Chondrocyte (in vitro differentiated cells): Measurements from ENCODE around the gene TIE1. TPM values are rescaled to one million over a fixed set of nuclear protein-coding genes. Genes with fewer than 3 reads are reported as not detected.
A peak's percentile ranks its signal among the peaks of the same experiment; 100 is the strongest.

Source experiments
- DNase-seq: peaks from one replicate; pipeline ENCODE4 v3.0.0; 2021; ENCODE audit warnings: mixed read lengths, low spot score
- H3K27ac Mint-ChIP-seq: one replicate; pipeline ENCODE4 v1.8.0; 2021; ENCODE audit warnings: mild to moderate bottlenecking, moderate library complexity, mixed read lengths; ENCODE audit not compliant: unreplicated experiment
- H3K27me3 Mint-ChIP-seq: 2 replicates; pipeline ENCODE4 v1.8.0; 2021; ENCODE audit warnings: low read depth, mixed read lengths
- H3K36me3 Mint-ChIP-seq: 2 replicates; pipeline ENCODE4 v1.8.0; 2021; ENCODE audit warnings: low read depth, mixed read lengths
- H3K4me1 Mint-ChIP-seq: 2 replicates; pipeline ENCODE4 v1.8.0; 2021; ENCODE audit warnings: low read depth, mild to moderate bottlenecking, mixed read lengths
- H3K4me3 Mint-ChIP-seq: one replicate; pipeline ENCODE4 v1.8.0; 2021; ENCODE audit warnings: mild to moderate bottlenecking, moderate library complexity, mixed read lengths; ENCODE audit not compliant: unreplicated experiment
- H3K9me3 Mint-ChIP-seq: 2 replicates; pipeline ENCODE4 v1.8.0; 2021; ENCODE audit warnings: low read depth, mixed read lengths
- total RNA-seq: library from RNA; stranded (reverse); gene quantifications from 3 replicates; pipeline ENCODE4 v1.2.1, GENCODE V29; 2021
- TF ChIP-seq, protein P1 (sequence below): fragments of 200-600 bp; sonication (generic); IDR thresholded peaks from 2 replicates; pipeline ENCODE4 v1.5.0; 2021; ENCODE audit warnings: antibody characterized with exemption, mild to moderate bottlenecking, moderate library complexity

The TIE1 gene
- total RNA-seq, 1 donor from 2014 or later: not detected

DNA sequence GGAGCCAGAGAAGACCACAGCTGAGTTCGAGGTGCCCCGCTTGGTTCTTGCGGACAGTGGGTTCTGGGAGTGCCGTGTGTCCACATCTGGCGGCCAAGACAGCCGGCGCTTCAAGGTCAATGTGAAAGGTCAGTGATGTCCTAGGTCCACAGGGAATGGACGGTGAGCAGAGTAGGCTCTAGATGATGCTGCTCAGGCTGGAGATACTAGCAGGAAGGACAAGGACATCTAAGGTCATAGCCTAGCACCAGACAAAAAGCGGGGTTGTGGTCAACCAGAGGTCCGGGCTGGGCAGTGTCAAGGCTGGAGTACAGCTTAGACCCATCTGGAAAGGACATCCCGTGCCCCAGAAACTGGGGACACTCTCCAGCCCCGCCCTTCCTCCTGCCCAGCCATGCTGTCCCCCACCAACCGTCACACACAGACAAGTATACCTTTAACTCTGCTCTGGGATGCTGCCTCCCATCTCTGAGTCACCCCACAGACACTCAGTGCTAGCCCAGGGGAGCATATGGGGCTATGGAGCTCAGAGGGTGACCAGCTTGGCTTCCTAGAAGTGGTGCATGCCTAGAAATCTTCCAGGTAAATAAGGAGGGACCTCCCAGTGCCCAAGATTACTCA is 8.7 kb downstream of the TIE1 start:
- Mint-ChIP-seq H3K9me3 (no peaks in the 10 kb centered on the region), H3K36me3 (no peaks in the 10 kb centered on the region), H3K27me3 (peaks cover 3% of the 10 kb centered on the region), H3K4me1 (no peaks in the 10 kb centered on the region), H3K27ac (no peak overlapping the region), H3K4me3 (no peak overlapping the region)
- TF ChIP-seq, protein P1, sequence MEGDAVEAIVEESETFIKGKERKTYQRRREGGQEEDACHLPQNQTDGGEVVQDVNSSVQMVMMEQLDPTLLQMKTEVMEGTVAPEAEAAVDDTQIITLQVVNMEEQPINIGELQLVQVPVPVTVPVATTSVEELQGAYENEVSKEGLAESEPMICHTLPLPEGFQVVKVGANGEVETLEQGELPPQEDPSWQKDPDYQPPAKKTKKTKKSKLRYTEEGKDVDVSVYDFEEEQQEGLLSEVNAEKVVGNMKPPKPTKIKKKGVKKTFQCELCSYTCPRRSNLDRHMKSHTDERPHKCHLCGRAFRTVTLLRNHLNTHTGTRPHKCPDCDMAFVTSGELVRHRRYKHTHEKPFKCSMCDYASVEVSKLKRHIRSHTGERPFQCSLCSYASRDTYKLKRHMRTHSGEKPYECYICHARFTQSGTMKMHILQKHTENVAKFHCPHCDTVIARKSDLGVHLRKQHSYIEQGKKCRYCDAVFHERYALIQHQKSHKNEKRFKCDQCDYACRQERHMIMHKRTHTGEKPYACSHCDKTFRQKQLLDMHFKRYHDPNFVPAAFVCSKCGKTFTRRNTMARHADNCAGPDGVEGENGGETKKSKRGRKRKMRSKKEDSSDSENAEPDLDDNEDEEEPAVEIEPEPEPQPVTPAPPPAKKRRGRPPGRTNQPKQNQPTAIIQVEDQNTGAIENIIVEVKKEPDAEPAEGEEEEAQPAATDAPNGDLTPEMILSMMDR: no peak
- no peak for DNase-seq

DNA sequence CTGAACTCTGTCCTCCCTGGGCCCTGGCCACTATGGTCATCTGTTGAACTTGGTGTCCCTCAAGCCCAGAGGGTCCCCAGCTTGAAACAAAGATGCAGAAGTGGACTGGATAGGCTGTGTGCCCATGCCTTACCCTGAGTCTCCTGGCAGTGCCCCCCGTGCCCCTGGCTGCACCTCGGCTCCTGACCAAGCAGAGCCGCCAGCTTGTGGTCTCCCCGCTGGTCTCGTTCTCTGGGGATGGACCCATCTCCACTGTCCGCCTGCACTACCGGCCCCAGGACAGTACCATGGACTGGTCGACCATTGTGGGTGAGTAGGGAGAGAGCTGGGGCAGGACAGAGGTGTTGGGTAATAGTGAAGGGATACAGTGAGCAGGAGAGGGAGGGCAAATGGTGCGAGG is 10.7 kb downstream of the TIE1 start:
- Mint-ChIP-seq H3K4me1 (no peaks in the 10 kb centered on the region), H3K27ac (no peak overlapping the region), H3K4me3 (no peak overlapping the region), H3K27me3 (no peaks in the 10 kb centered on the region), H3K36me3 (no peaks in the 10 kb centered on the region), H3K9me3 (no peaks in the 10 kb centered on the region)
- DNase-seq: no peak
- TF ChIP-seq, protein P1: no peak

DNA sequence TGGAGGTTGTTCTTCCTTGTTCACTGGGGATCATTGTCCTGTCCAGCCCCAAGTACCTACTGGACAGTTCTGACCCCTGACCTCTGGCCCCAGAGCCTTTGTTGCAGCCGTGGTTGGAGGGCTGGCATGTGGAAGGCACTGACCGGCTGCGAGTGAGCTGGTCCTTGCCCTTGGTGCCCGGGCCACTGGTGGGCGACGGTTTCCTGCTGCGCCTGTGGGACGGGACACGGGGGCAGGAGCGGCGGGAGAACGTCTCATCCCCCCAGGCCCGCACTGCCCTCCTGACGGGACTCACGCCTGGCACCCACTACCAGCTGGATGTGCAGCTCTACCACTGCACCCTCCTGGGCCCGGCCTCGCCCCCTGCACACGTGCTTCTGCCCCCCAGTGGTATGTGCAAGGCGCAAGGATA is 11.4 kb downstream of the TIE1 start:
- Mint-ChIP-seq H3K4me3 (no peak overlapping the region), H3K27ac (no peak overlapping the region), H3K9me3 (no peaks in the 10 kb centered on the region), H3K4me1 (no peaks in the 10 kb centered on the region), H3K36me3 (no peaks in the 10 kb centered on the region), H3K27me3 (no peaks in the 10 kb centered on the region)
- no peak for DNase-seq
- TF ChIP-seq, protein P1: no peak

DNA sequence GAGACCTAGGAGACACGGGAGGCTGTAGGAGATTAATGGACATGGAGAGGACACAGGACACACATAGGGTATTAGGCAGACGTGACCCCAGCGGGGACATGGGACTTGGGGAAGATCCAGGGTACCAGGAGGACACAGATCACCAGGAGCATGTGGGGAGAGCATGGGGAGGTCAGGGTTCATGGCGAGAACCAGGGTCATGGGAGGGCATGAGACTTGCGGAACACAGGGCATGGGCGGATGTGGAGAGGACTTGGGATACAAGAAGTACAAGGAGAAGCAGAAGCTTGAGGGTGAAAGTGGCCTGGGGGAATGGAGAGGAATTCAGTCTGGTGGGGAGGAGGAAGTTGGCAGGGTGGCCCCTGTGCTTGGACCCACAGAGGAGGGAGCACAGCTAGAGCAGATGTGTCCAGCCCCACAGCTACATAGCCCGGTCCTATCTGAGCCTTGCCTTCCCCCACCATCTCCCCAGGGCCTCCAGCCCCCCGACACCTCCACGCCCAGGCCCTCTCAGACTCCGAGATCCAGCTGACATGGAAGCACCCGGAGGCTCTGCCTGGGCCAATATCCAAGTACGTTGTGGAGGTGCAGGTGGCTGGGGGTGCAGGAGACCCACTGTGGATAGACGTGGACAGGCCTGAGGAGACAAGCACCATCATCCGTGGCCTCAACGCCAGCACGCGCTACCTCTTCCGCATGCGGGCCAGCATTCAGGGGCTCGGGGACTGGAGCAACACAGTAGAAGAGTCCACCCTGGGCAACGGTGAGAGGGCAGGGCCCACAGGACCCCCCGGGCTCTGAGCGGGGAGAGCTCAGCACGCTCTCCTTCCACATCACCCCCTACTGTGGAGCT is 12.1 kb downstream of the TIE1 start:
- TF ChIP-seq, protein P1: no peak
- Mint-ChIP-seq H3K27ac (no peak overlapping the region), H3K9me3 (no peaks in the 10 kb centered on the region), H3K4me1 (no peaks in the 10 kb centered on the region), H3K27me3 (no peaks in the 10 kb centered on the region), H3K36me3 (no peaks in the 10 kb centered on the region), H3K4me3 (no peak overlapping the region)
- DNase-seq: peak; percentile 77

DNA sequence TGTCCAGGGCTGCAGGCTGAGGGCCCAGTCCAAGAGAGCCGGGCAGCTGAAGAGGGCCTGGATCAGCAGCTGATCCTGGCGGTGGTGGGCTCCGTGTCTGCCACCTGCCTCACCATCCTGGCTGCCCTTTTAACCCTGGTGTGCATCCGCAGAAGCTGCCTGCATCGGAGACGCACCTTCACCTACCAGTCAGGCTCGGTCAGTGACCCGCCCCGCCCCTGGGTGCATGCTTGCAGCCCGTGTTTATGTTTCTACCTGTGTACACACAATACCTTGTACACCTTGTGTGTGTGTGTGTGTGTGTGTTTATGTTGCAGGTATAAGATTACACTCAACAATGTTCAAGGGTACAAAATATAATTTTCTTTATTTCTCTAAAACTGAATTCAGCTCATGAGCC is 13.0 kb downstream of the TIE1 start:
- Mint-ChIP-seq H3K36me3 (no peaks in the 10 kb centered on the region), H3K9me3 (no peaks in the 10 kb centered on the region), H3K27me3 (no peaks in the 10 kb centered on the region), H3K4me3 (no peak overlapping the region), H3K27ac (no peak overlapping the region), H3K4me1 (no peaks in the 10 kb centered on the region)
- TF ChIP-seq, protein P1: no peak
- peak; percentile 60 for DNase-seq
